A549 (cell line): ENCODE results near the gene LRRC4C. TPM values are rescaled to one million over a fixed set of nuclear protein-coding genes. Genes with fewer than 3 reads are reported as not detected.

Experiments
- ATAC-seq, 2 experiments: fragments of 200-7000 bp in 1 of 2; fragments of >200 bp in 1 of 2; cut with Nextera tagmentation in 1 of 2; cut with Tn5 transposase in 1 of 2; 3 replicates each; pipeline versions ENCODE4 v1.8.0 to v1.9.1; 2018 to 2020; ENCODE audit warnings: mild to moderate bottlenecking in 1 of 2, moderate library complexity in 1 of 2
- CTCF ChIA-PET: fragments of 300-600 bp; sonication (Branson Sonifier 250); formaldehyde crosslinking; extraction: SDS; loops from one replicate; lab custom pipeline; 2021; ENCODE audit warnings: antibody characterized with exemption, inconsistent platforms; lab: Yijun Ruan, JAX
- POLR2A ChIA-PET: fragments of 350-600 bp; formaldehyde crosslinking; extraction: SDS; loops from one replicate; lab custom pipeline; 2021; ENCODE audit warnings: antibody characterized with exemption, inconsistent platforms; lab: Yijun Ruan, JAX
- DNase-seq, 2 experiments: peaks; one replicate each; pipeline versions ENCODE4 v3.0.0 to v3.0.0-alpha.2; 2011 to 2016; ENCODE audit warnings: low read depth in 1 of 2, low spot score in 1 of 2
- FAIRE-seq: peaks from 2 replicates; lab custom pipeline; 2011; peaks lifted over from hg19 to GRCh38; lab: Jason Lieb, UNC
- H3K27ac ChIP-seq, 2 experiments: fragments of >200 bp; sonication (Bioruptor Twin); formaldehyde crosslinking; 3 replicates each; pipeline ENCODE4 v1.5.1; 2016 to 2017
- H3K4me1 ChIP-seq: fragments of >200 bp; sonication (Bioruptor Twin); formaldehyde crosslinking; 3 replicates; pipeline ENCODE4 v1.6.1; 2016
- H3K4me2 ChIP-seq: fragments of >200 bp; sonication (Bioruptor Twin); formaldehyde crosslinking; 3 replicates; pipeline ENCODE4 v1.6.1; 2016
- H3K4me3 ChIP-seq: fragments of >200 bp; sonication (Bioruptor Twin); formaldehyde crosslinking; 3 replicates; pipeline ENCODE4 v1.5.1; 2016
- H3K9me3 ChIP-seq: fragments of >200 bp; sonication (Bioruptor Twin); formaldehyde crosslinking; 3 replicates; pipeline ENCODE4 v1.6.1; 2016
- CBX8 ChIP-seq: fragments of 200-600 bp; sonication (generic); IDR thresholded peaks from 2 replicates; pipeline ENCODE4 v1.6.1; 2016
- CEBPB ChIP-seq, 2 experiments: fragments of >200 bp in 1 of 2; sonication (Bioruptor Twin) in 1 of 2; formaldehyde crosslinking in 1 of 2; IDR thresholded peaks; 2 replicates each; pipeline ENCODE4 v1.6.1; 2012 to 2016
- CHD4 ChIP-seq: fragments of 200-600 bp; sonication (generic); IDR thresholded peaks from 2 replicates; pipeline ENCODE4 v1.6.1; 2016; ENCODE audit warnings: antibody characterized with exemption, mild to moderate bottlenecking, borderline replicate concordance
- EHF ChIP-seq: fragments of 250-450 bp; sonication (Bioruptor Pico); IDR thresholded peaks from 2 replicates; pipeline ENCODE4 v1.5.0; 2020; ENCODE audit warnings: mild to moderate bottlenecking
- EHMT2 ChIP-seq: fragments of 200-600 bp; sonication (generic); IDR thresholded peaks from 2 replicates; pipeline ENCODE4 v1.6.1; 2016; ENCODE audit warnings: antibody characterized with exemption, low read depth, mild to moderate bottlenecking, moderate library complexity
- EP300 ChIP-seq, 2 experiments: fragments of >200 bp; sonication (Bioruptor Twin); formaldehyde crosslinking; IDR thresholded peaks; 2 replicates in 1 of 2; 3 replicates in 1 of 2; pipeline ENCODE4 v1.6.1; 2016 to 2017
- ESRRA ChIP-seq: fragments of 150-350 bp; IDR thresholded peaks from 2 replicates; pipeline ENCODE4 v1.6.1; 2014; ENCODE audit warnings: mild to moderate bottlenecking, low read length, borderline replicate concordance
- FOSB ChIP-seq: fragments of 250-450 bp; sonication (Bioruptor Pico); IDR thresholded peaks from 2 replicates; pipeline ENCODE4 v1.5.0; 2020; ENCODE audit warnings: mild to moderate bottlenecking, moderate library complexity
- FOSL2 ChIP-seq, 2 experiments: fragments of 450-650 bp in 1 of 2; fragments of >200 bp in 1 of 2; sonication (Bioruptor Twin) in 1 of 2; formaldehyde crosslinking; IDR thresholded peaks; 2 replicates each; pipeline versions ENCODE4 v1.5.0 to v1.6.1; 2016 to 2020; ENCODE audit warnings: mild to moderate bottlenecking in 1 of 2, moderate library complexity in 1 of 2
- HOXA7 ChIP-seq: fragments of 250-450 bp; sonication (Bioruptor Pico); IDR thresholded peaks from 2 replicates; pipeline ENCODE4 v1.5.0; 2020; ENCODE audit warnings: mild to moderate bottlenecking, moderate library complexity
- JUN ChIP-seq, 2 experiments: fragments of >200 bp; sonication (Bioruptor Twin); formaldehyde crosslinking; IDR thresholded peaks; 2 replicates in 1 of 2; 3 replicates in 1 of 2; pipeline ENCODE4 v1.6.1; 2016 to 2017
- JUNB ChIP-seq: fragments of >200 bp; sonication (Bioruptor Twin); formaldehyde crosslinking; IDR thresholded peaks from 2 replicates; pipeline ENCODE4 v1.6.1; 2016
- KDM1A ChIP-seq: fragments of 200-600 bp; sonication (generic); IDR thresholded peaks from 2 replicates; pipeline ENCODE4 v1.6.1; 2016; ENCODE audit warnings: low read depth, mild to moderate bottlenecking
- MAFK ChIP-seq: fragments of 450-650 bp; IDR thresholded peaks from 2 replicates; pipeline ENCODE4 v1.6.1; 2014; ENCODE audit not compliant: partially characterized antibody
- MYC ChIP-seq: IDR thresholded peaks from 2 replicates; pipeline ENCODE4 v1.6.1; 2012; ENCODE audit warnings: mild to moderate bottlenecking, inconsistent platforms, low read length, improper control_type of control experiment, borderline replicate concordance
- NFE2L2 ChIP-seq: fragments of 150-350 bp; conservative IDR thresholded peaks from 2 replicates; pipeline ENCODE4 v1.6.1; 2014; ENCODE audit warnings: low read length
- POLR2A ChIP-seq: IDR thresholded peaks from 2 replicates; pipeline ENCODE4 v1.6.1; 2012; ENCODE audit warnings: mild to moderate bottlenecking, low read length
- RAD21 ChIP-seq, 2 experiments: fragments of >200 bp in 1 of 2; sonication (Bioruptor Twin) in 1 of 2; formaldehyde crosslinking in 1 of 2; IDR thresholded peaks in 1 of 2; conservative IDR thresholded peaks in 1 of 2; 2 replicates in 1 of 2; 3 replicates in 1 of 2; pipeline ENCODE4 v1.6.1; 2012 to 2018; ENCODE audit warnings: inconsistent platforms in 1 of 2
- RARB ChIP-seq: fragments of 250-450 bp; sonication (Bioruptor Pico); IDR thresholded peaks from 2 replicates; pipeline ENCODE4 v1.8.0; 2021; ENCODE audit warnings: mild to moderate bottlenecking, moderate library complexity
- RNF2 ChIP-seq: fragments of 200-600 bp; sonication (generic); IDR thresholded peaks from 2 replicates; pipeline ENCODE4 v1.6.1; 2016; ENCODE audit warnings: low read depth, mild to moderate bottlenecking, antibody characterized with exemption, moderate library complexity, borderline replicate concordance
- SMC3 ChIP-seq: fragments of >200 bp; sonication (Bioruptor Twin); formaldehyde crosslinking; IDR thresholded peaks from 3 replicates; pipeline ENCODE4 v1.6.1; 2018; ENCODE audit warnings: inconsistent platforms
- TFCP2L1 ChIP-seq: fragments of 250-450 bp; sonication (Bioruptor Pico); IDR thresholded peaks from 2 replicates; pipeline ENCODE4 v1.5.0; 2021; ENCODE audit warnings: mild to moderate bottlenecking
- ZC3H11A ChIP-seq: fragments of 450-650 bp; IDR thresholded peaks from 2 replicates; pipeline ENCODE4 v1.6.1; 2014; ENCODE audit warnings: antibody characterized with exemption, mild to moderate bottlenecking
- ZNF302 ChIP-seq: fragments of 250-450 bp; sonication (Bioruptor Pico); IDR thresholded peaks from 2 replicates; pipeline ENCODE4 v1.9.0; 2021; ENCODE audit warnings: inconsistent platforms, mild to moderate bottlenecking, moderate library complexity
- ZSCAN20 ChIP-seq: fragments of 250-450 bp; sonication (Bioruptor Pico); IDR thresholded peaks from 2 replicates; pipeline ENCODE4 v1.8.0; 2022; ENCODE audit warnings: mild to moderate bottlenecking, moderate library complexity
- WGBS: methylation state at CpG from one replicate; pipeline ENCODE4 v1.1.6; 2017; ENCODE audit errors: missing lambda C conversion rate; 5-methylcytosine and 5-hydroxymethylcytosine counted together
- polyA plus RNA-seq, 4 experiments: library from polyadenylated mRNA; depleted of rRNA in 3 of 4; stranded (reverse); fragments of >200 nt; fragmentation: RNase III in 1 of 4; extraction: RNeasy Plus Mini Kit Qiagen cat#74134 plus additional on column Dnase treatment in 1 of 4; gene quantifications; 2 replicates in 3 of 4; 3 replicates in 1 of 4; pipeline ENCODE4 v1.2.3, GENCODE V29; 2011 to 2017
- TF ChIP-seq, protein P1 (sequence below): fragments of >200 bp; sonication (Bioruptor Twin); formaldehyde crosslinking; IDR thresholded peaks from 2 replicates; pipeline ENCODE4 v1.6.1; 2016
- TF ChIP-seq, protein P2 (sequence below): IDR thresholded peaks from 2 replicates; pipeline ENCODE4 v1.6.1; 2012
- TF ChIP-seq, protein P3 (sequence below): IDR thresholded peaks from 2 replicates; pipeline ENCODE4 v1.6.1; 2012
- TF ChIP-seq, protein P4 (sequence below): fragments of 250-450 bp; sonication (Bioruptor Pico); IDR thresholded peaks from 2 replicates; pipeline ENCODE4 v1.5.0; 2020; ENCODE audit warnings: low read depth, mild to moderate bottlenecking, moderate library complexity
- TF ChIP-seq, protein P5 (sequence below): fragments of 150-350 bp; IDR thresholded peaks from 2 replicates; pipeline ENCODE4 v1.6.1; 2014; ENCODE audit warnings: low read depth, mild to moderate bottlenecking, low read length
- TF ChIP-seq, protein P6 (sequence below): fragments of 250-450 bp; sonication (Bioruptor Pico); IDR thresholded peaks from 2 replicates; pipeline ENCODE4 v1.5.0; 2021; ENCODE audit warnings: mild to moderate bottlenecking, moderate library complexity, borderline replicate concordance

LRRC4C gene
- polyA plus RNA-seq, 2 of the 4 experiments (the other 2 are of a cell fraction): not detected

DNA sequence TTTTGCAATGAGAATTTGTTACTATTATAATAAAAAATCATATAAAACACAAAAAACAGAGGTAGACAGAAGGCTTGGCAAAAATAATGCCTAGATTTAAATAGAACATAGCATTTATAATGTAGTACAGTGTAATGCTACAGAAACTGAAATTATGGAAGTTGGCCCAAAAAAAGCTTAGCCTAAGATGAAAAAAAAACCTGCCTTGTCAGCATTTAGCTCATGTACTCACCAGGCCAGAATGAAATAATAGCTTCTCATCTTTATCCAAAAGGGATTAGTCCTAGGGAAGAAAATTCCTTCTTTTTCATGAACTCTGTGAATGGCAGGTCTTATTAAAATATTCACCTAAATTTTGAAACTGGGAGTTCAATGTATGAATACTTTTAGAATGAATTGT, 951.1 kb downstream of the LRRC4C start:
- TF ChIP-seq POLR2A (no peak), JUNB (no peak), MAFK (peak; percentile 86), SMC3 (no peak), RNF2 (no peak)
- no peaks in the 10 kb centered on the region for H3K9me3 ChIP-seq
- H3K27ac ChIP-seq: no peak overlapping the region
- no peak overlapping the region for H3K4me3 ChIP-seq
- FAIRE-seq: no peak
- no peak for ATAC-seq
- no peak overlapping the region for H3K4me2 ChIP-seq
- ChIA-PET CTCF (no interaction called here), POLR2A (no interaction called here)
- H3K4me1 ChIP-seq: no peaks in the 10 kb centered on the region
- no peak for DNase-seq

DNA sequence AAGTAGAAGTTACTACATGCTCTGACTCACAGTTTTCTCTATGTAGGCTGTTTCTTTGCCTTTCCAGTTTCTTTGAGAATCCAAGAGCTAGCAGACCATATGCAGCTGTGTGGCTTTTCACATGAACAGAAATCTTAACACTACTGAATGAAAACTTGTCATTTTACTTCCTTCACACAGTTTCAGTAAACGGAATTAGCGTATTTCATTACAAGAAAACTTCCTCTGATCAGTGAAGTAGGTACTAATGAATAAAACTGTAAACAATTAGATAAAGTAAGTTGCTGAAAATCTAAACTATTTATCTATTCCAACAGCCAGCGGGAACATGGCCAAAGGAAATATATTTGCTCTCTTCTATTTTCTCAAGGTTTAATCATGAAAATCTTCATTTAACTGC, 953.2 kb downstream of the LRRC4C start:
- CTCF ChIA-PET: no interaction called here
- 54% methylated on average over 3 of the region's 3 CpGs for WGBS
- POLR2A ChIA-PET: no interaction called here

DNA sequence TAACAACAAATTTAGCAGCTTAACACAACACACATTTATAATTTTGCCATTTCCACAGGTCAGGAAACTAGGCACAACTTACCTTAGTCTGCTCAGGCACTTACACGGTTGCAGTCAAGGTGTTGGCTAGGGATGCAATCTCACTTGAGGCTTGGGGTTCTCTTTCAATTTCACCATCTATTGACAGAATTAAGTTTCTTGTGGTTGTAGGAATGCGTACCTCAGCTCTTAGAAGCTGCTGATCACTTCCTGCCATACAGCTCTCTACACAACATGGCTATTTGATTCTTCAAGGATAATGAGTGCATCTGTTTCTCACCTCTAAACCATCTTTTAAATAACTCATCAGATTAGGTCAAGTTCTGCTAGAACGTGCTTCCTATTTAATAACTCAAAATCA, 968.1 kb downstream of the LRRC4C start:
- Histone ChIP-seq H3K4me3 (no peak overlapping the region), H3K4me1 (no peaks in the 10 kb centered on the region), H3K4me2 (no peak overlapping the region)
- 27% methylated on average over 3 of the region's 3 CpGs for WGBS
- CTCF ChIA-PET: no interaction called here
- no peak for ATAC-seq
- TF ChIP-seq, protein P1, sequence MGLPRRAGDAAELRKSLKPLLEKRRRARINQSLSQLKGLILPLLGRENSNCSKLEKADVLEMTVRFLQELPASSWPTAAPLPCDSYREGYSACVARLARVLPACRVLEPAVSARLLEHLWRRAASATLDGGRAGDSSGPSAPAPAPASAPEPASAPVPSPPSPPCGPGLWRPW: no peak
- TF ChIP-seq FOSB (CRISPR knock-in tag) (no peak), RARB (CRISPR knock-in tag) (no peak), ZNF302 (no peak), JUNB (no peak), ESRRA (no peak), EHF (CRISPR knock-in tag) (no peak), CEBPB (IDR thresholded peaks at IDR 0.05) (no peak), HOXA7 (CRISPR knock-in tag) (no peak), EP300 (IDR thresholded peaks at IDR 0.05) (no peak), NFE2L2 (no peak), CBX8 (no peak), RAD21 (conservative IDR thresholded peaks at IDR 0.05 in 1 of 2, IDR thresholded peaks at IDR 0.05 in 1 of 2) (no peak), ZC3H11A (no peak), CHD4 (no peak)
- TF ChIP-seq, protein P2, sequence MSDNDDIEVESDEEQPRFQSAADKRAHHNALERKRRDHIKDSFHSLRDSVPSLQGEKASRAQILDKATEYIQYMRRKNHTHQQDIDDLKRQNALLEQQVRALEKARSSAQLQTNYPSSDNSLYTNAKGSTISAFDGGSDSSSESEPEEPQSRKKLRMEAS: no peak
- TF ChIP-seq, protein P3, sequence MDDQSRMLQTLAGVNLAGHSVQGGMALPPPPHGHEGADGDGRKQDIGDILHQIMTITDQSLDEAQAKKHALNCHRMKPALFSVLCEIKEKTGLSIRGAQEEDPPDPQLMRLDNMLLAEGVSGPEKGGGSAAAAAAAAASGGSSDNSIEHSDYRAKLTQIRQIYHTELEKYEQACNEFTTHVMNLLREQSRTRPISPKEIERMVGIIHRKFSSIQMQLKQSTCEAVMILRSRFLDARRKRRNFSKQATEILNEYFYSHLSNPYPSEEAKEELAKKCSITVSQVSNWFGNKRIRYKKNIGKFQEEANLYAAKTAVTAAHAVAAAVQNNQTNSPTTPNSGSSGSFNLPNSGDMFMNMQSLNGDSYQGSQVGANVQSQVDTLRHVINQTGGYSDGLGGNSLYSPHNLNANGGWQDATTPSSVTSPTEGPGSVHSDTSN: no peak
- TF ChIP-seq, all 56 proteins: peak for 0
- no peak for FAIRE-seq
- POLR2A ChIA-PET: no interaction called here
- no peak for DNase-seq
- H3K27ac ChIP-seq: no peak overlapping the region
- H3K9me3 ChIP-seq: no peaks in the 10 kb centered on the region

More for the DNA sequence above, 953.2 kb downstream of the LRRC4C start:
- Histone ChIP-seq H3K4me1 (no peaks in the 10 kb centered on the region), H3K4me3 (no peak overlapping the region), H3K27ac (no peak overlapping the region), H3K4me2 (no peak overlapping the region), H3K9me3 (no peaks in the 10 kb centered on the region)
- no peak for DNase-seq
- no peak for ATAC-seq
- FAIRE-seq: no peak
- TF ChIP-seq, protein P1: no peak
- TF ChIP-seq ZSCAN20 (CRISPR knock-in tag) (no peak), MYC (no peak), FOSB (CRISPR knock-in tag) (no peak), EP300 (IDR thresholded peaks at IDR 0.05) (no peak), JUN (IDR thresholded peaks at IDR 0.05) (no peak), FOSL2 (IDR thresholded peaks at IDR 0.05) (no peak), FOSL2 (CRISPR knock-in tag; IDR thresholded peaks at IDR 0.05) (no peak), EHMT2 (no peak), EHF (CRISPR knock-in tag) (no peak), TFCP2L1 (CRISPR knock-in tag) (no peak), CEBPB (IDR thresholded peaks at IDR 0.05) (no peak), KDM1A (no peak)
- TF ChIP-seq, protein P4, sequence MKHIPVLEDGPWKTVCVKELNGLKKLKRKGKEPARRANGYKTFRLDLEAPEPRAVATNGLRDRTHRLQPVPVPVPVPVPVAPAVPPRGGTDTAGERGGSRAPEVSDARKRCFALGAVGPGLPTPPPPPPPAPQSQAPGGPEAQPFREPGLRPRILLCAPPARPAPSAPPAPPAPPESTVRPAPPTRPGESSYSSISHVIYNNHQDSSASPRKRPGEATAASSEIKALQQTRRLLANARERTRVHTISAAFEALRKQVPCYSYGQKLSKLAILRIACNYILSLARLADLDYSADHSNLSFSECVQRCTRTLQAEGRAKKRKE (CRISPR knock-in tag): no peak
- TF ChIP-seq, protein P5, sequence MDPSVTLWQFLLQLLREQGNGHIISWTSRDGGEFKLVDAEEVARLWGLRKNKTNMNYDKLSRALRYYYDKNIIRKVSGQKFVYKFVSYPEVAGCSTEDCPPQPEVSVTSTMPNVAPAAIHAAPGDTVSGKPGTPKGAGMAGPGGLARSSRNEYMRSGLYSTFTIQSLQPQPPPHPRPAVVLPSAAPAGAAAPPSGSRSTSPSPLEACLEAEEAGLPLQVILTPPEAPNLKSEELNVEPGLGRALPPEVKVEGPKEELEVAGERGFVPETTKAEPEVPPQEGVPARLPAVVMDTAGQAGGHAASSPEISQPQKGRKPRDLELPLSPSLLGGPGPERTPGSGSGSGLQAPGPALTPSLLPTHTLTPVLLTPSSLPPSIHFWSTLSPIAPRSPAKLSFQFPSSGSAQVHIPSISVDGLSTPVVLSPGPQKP: no peak
- TF ChIP-seq, protein P2: no peak
- TF ChIP-seq, protein P6, sequence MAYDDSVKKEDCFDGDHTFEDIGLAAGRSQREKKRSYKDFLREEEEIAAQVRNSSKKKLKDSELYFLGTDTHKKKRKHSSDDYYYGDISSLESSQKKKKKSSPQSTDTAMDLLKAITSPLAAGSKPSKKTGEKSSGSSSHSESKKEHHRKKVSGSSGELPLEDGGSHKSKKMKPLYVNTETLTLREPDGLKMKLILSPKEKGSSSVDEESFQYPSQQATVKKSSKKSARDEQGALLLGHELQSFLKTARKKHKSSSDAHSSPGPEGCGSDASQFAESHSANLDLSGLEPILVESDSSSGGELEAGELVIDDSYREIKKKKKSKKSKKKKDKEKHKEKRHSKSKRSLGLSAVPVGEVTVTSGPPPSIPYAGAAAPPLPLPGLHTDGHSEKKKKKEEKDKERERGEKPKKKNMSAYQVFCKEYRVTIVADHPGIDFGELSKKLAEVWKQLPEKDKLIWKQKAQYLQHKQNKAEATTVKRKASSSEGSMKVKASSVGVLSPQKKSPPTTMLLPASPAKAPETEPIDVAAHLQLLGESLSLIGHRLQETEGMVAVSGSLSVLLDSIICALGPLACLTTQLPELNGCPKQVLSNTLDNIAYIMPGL (CRISPR knock-in tag): no peak
